ENCODE data around the gene ADIPOQ. TPM values are rescaled to one million over a fixed set of nuclear protein-coding genes. Genes with fewer than 3 reads are reported as not detected.
"Not testable (repeated sequence)": the region's sequence is repeated elsewhere in the genome, so short reads cannot be mapped to it uniquely, and the experiment has no call there.

The ADIPOQ gene
- total and polyA plus RNA-seq, 4 experiments from 2014 or later: not detected

GRCh38 chr3:186887507-186887938 lies 45.0 kb downstream of the ADIPOQ start:
- H3K27me3 Mint-ChIP-seq; intact Hi-C loops (cut with micrococcal nuclease); H3K9me3 Mint-ChIP-seq; H3K27me3 ChIP-seq (ENCODE audit: insufficient read depth, low read length); H3K36me3 ChIP-seq (ENCODE audit: insufficient read depth, low read length); H3K4me3 Mint-ChIP-seq; H3K36me3 Mint-ChIP-seq; CTCF ChIA-PET (ENCODE audit: partially characterized antibody); DNase-seq; H3K4me3 ChIP-seq (ENCODE audit: low read length in 2 of 2); H3K27ac ChIP-seq (ENCODE audit: low read depth, low read length); H3K9me3 ChIP-seq (ENCODE audit: control insufficient read depth in 1 of 2, low read length in 2 of 2): not testable (repeated sequence)
- peaks cover 10 to 24% (median 14%) of the 10 kb centered on the region in 4 donors for H3K4me1 Mint-ChIP-seq
- H3K27ac Mint-ChIP-seq: peak overlapping the region in 1 of 7 donors; percentile 13
- POLR2A ChIA-PET (ENCODE audit: partially characterized antibody): interaction anchor here (1.4 kb wide), 1 partner anchor 16 kb away, joined by 3 read pairs; no protein-coding TSS in a partner anchor
- peaks cover 16% of the 10 kb centered on the region for H3K4me1 ChIP-seq (ENCODE audit: insufficient read depth, low read length)

GRCh38 chr3:186888569-186888968 lies 46.1 kb downstream of the ADIPOQ start:
- Mint-ChIP-seq H3K27ac (peak overlapping the region in 2 of 7 donors; percentile 20 to 54), H3K9me3 (peaks cover 0 to 3% (median 0%) of the 10 kb centered on the region in 8 donors), H3K36me3 (peaks cover 0 to 2% of the 10 kb centered on the region in 2 donors), H3K4me1 (peaks cover 3 to 13% (median 5%) of the 10 kb centered on the region in 4 donors), H3K4me3 (no peak overlapping the region), H3K27me3 (no peaks in the 10 kb centered on the region)
- H3K4me1 ChIP-seq (ENCODE audit: insufficient read depth, low read length): peaks cover 5% of the 10 kb centered on the region
- no peaks in the 10 kb centered on the region for H3K27me3 ChIP-seq (ENCODE audit: insufficient read depth, low read length)
- no peak overlapping the region for H3K27ac ChIP-seq (ENCODE audit: low read depth, low read length)
- DNase-seq: no peak
- POLR2A ChIA-PET (ENCODE audit: partially characterized antibody): interaction anchor here (1.4 kb wide), 1 partner anchor 15 kb away, joined by 3 read pairs; no protein-coding TSS in a partner anchor
- CTCF ChIA-PET (ENCODE audit: partially characterized antibody): no interaction called here
- H3K4me3 ChIP-seq (ENCODE audit: low read length in 2 of 2): no peak overlapping the region
- no peaks in the 10 kb centered on the region for H3K36me3 ChIP-seq (ENCODE audit: insufficient read depth, low read length)
- intact Hi-C loops (cut with micrococcal nuclease): no loop called here
- no peaks in the 10 kb centered on the region for H3K9me3 ChIP-seq (ENCODE audit: control insufficient read depth in 1 of 2, low read length in 2 of 2)

- H3K4me1 ChIP-seq (ENCODE audit: insufficient read depth, low read length); H3K4me1 Mint-ChIP-seq; H3K36me3 ChIP-seq (ENCODE audit: insufficient read depth, low read length); CTCF ChIA-PET (ENCODE audit: partially characterized antibody); H3K27ac ChIP-seq (ENCODE audit: low read depth, low read length); H3K9me3 Mint-ChIP-seq; H3K36me3 Mint-ChIP-seq; intact Hi-C loops (cut with micrococcal nuclease); DNase-seq; H3K4me3 Mint-ChIP-seq; H3K9me3 ChIP-seq (ENCODE audit: control insufficient read depth in 1 of 2, low read length in 2 of 2); H3K4me3 ChIP-seq (ENCODE audit: low read length in 2 of 2); POLR2A ChIA-PET (ENCODE audit: partially characterized antibody); H3K27me3 Mint-ChIP-seq; H3K27me3 ChIP-seq (ENCODE audit: insufficient read depth, low read length): not testable (repeated sequence)
- peak overlapping the region in 1 of 7 donors; percentile 42 for H3K27ac Mint-ChIP-seq
These were observed 47.2 kb downstream of the ADIPOQ start for GRCh38 chr3:186889698-186890097.

- H3K27me3 Mint-ChIP-seq: no peaks in the 10 kb centered on the region
- Histone ChIP-seq H3K9me3 (ENCODE audit: control insufficient read depth in 1 of 2, low read length in 2 of 2) (no peaks in the 10 kb centered on the region), H3K27me3 (ENCODE audit: insufficient read depth, low read length) (no peaks in the 10 kb centered on the region), H3K4me3 (ENCODE audit: low read length in 2 of 2) (no peak overlapping the region), H3K27ac (ENCODE audit: low read depth, low read length) (no peak overlapping the region), H3K4me1 (ENCODE audit: insufficient read depth, low read length) (no peaks in the 10 kb centered on the region), H3K36me3 (ENCODE audit: insufficient read depth, low read length) (no peaks in the 10 kb centered on the region)
- CTCF ChIA-PET (ENCODE audit: partially characterized antibody): no interaction called here
- H3K27ac Mint-ChIP-seq: no peak overlapping the region
- DNase-seq: no peak
- H3K36me3 Mint-ChIP-seq: no peaks in the 10 kb centered on the region
- peaks cover 0 to 3% (median 1%) of the 10 kb centered on the region in 4 donors for H3K4me1 Mint-ChIP-seq
- POLR2A ChIA-PET (ENCODE audit: partially characterized antibody): no interaction called here
- no peak overlapping the region for H3K4me3 Mint-ChIP-seq
- no peaks in the 10 kb centered on the region for H3K9me3 Mint-ChIP-seq
- intact Hi-C loops (cut with micrococcal nuclease): no loop called here
These were observed 48.4 kb downstream of the ADIPOQ start for GRCh38 chr3:186890911-186891310.

- H3K27me3 Mint-ChIP-seq; H3K4me3 Mint-ChIP-seq; CTCF ChIA-PET (ENCODE audit: partially characterized antibody); H3K4me1 ChIP-seq (ENCODE audit: insufficient read depth, low read length); H3K4me1 Mint-ChIP-seq; H3K27ac Mint-ChIP-seq; H3K9me3 ChIP-seq (ENCODE audit: control insufficient read depth in 1 of 2, low read length in 2 of 2); H3K36me3 Mint-ChIP-seq; DNase-seq; intact Hi-C loops (cut with micrococcal nuclease); H3K9me3 Mint-ChIP-seq; H3K4me3 ChIP-seq (ENCODE audit: low read length in 2 of 2); H3K27me3 ChIP-seq (ENCODE audit: insufficient read depth, low read length); H3K27ac ChIP-seq (ENCODE audit: low read depth, low read length); H3K36me3 ChIP-seq (ENCODE audit: insufficient read depth, low read length): not testable (repeated sequence)
- POLR2A ChIA-PET (ENCODE audit: partially characterized antibody): interaction anchor here (1.4 kb wide), 1 partner anchor 38 kb away, joined by 4 read pairs; the partner anchor contains the start of gene ST6GAL1
These were observed 50.6 kb downstream of the ADIPOQ start for GRCh38 chr3:186893071-186893470.

GRCh38 chr3:186895406-186895805 lies 52.9 kb downstream of the ADIPOQ start:
- no peak overlapping the region for H3K4me3 ChIP-seq (ENCODE audit: low read length in 2 of 2)
- POLR2A ChIA-PET (ENCODE audit: partially characterized antibody): interaction anchor here (1.3 kb wide), 1 partner anchor 21 kb away, joined by 3 read pairs; no protein-coding TSS in a partner anchor
- H3K36me3 Mint-ChIP-seq: no peaks in the 10 kb centered on the region

GRCh38 chr3:186896006-186896405 lies 53.5 kb downstream of the ADIPOQ start:
- POLR2A ChIA-PET (ENCODE audit: partially characterized antibody): interaction anchor here (1.3 kb wide), 1 partner anchor 20 kb away, joined by 3 read pairs; no protein-coding TSS in a partner anchor

More at GRCh38 chr3:186895406-186895805, 52.9 kb downstream of the ADIPOQ start:
- H3K27me3 ChIP-seq (ENCODE audit: insufficient read depth, low read length): no peaks in the 10 kb centered on the region
- no peaks in the 10 kb centered on the region for H3K9me3 ChIP-seq (ENCODE audit: control insufficient read depth in 1 of 2, low read length in 2 of 2)
- H3K27ac Mint-ChIP-seq: no peak overlapping the region
- intact Hi-C loops (cut with micrococcal nuclease): no loop called here
- H3K9me3 Mint-ChIP-seq: peaks cover 0 to 3% (median 0%) of the 10 kb centered on the region in 8 donors
- H3K4me1 ChIP-seq (ENCODE audit: insufficient read depth, low read length): no peaks in the 10 kb centered on the region
- H3K4me3 Mint-ChIP-seq: no peak overlapping the region
- peaks cover 6 to 7% (median 6%) of the 10 kb centered on the region in 4 donors for H3K4me1 Mint-ChIP-seq
- no peaks in the 10 kb centered on the region for H3K27me3 Mint-ChIP-seq
- CTCF ChIA-PET (ENCODE audit: partially characterized antibody): interaction anchor here (0.9 kb wide), 1 partner anchor 27 kb away, joined by 3 read pairs; no protein-coding TSS in a partner anchor
- no peaks in the 10 kb centered on the region for H3K36me3 ChIP-seq (ENCODE audit: insufficient read depth, low read length)
- DNase-seq: no peak
- no peak overlapping the region for H3K27ac ChIP-seq (ENCODE audit: low read depth, low read length)

More at GRCh38 chr3:186896006-186896405, 53.5 kb downstream of the ADIPOQ start:
- Histone ChIP-seq H3K4me1 (ENCODE audit: insufficient read depth, low read length) (peaks cover 5% of the 10 kb centered on the region), H3K36me3 (ENCODE audit: insufficient read depth, low read length) (no peaks in the 10 kb centered on the region), H3K9me3 (ENCODE audit: control insufficient read depth in 1 of 2, low read length in 2 of 2) (no peaks in the 10 kb centered on the region), H3K27ac (ENCODE audit: low read depth, low read length) (no peak overlapping the region), H3K4me3 (ENCODE audit: low read length in 2 of 2) (no peak overlapping the region), H3K27me3 (ENCODE audit: insufficient read depth, low read length) (no peaks in the 10 kb centered on the region)
- intact Hi-C loops (cut with micrococcal nuclease): no loop called here
- H3K27ac Mint-ChIP-seq: peak overlapping the region in 3 of 7 donors; percentile 10 to 48 (median 26)
- DNase-seq: no peak
- H3K36me3 Mint-ChIP-seq: no peaks in the 10 kb centered on the region
- no peak overlapping the region for H3K4me3 Mint-ChIP-seq
- H3K4me1 Mint-ChIP-seq: peaks cover 11 to 13% (median 12%) of the 10 kb centered on the region in 4 donors
- no peaks in the 10 kb centered on the region for H3K27me3 Mint-ChIP-seq
- peaks cover 0 to 3% (median 0%) of the 10 kb centered on the region in 8 donors for H3K9me3 Mint-ChIP-seq
- CTCF ChIA-PET (ENCODE audit: partially characterized antibody): no interaction called here
